IMR-90 (cell line): ENCODE measurements around the gene USP17L20. TPM values are rescaled to one million over a fixed set of nuclear protein-coding genes. Genes with fewer than 3 reads are reported as not detected.
"Not testable (repeated sequence)": the region's sequence is repeated elsewhere in the genome, so short reads cannot be mapped to it uniquely, and the experiment has no call there.

Source experiments
- ATAC-seq: fragments of 200-7000 bp; cut with Tn5 transposase; 2 replicates; pipeline ENCODE4 v1.9.1; 2020; ENCODE audit warnings: low read depth, mild to moderate bottlenecking, moderate library complexity
- BruUV-seq: library from RNA; stranded (reverse); fragments of 400-500 nt; replicated peaks from 2 replicates; lab custom pipeline; 2021; lab: Mats Ljungman, UMichigan
- CTCF ChIA-PET: fragments of 300-600 bp; formaldehyde crosslinking; extraction: SDS; loops from one replicate; lab custom pipeline; 2021; ENCODE audit warnings: antibody characterized with exemption; lab: Yijun Ruan, JAX
- POLR2A ChIA-PET: fragments of 300-600 bp; sonication (Branson Sonifier 250); formaldehyde crosslinking; loops from one replicate; lab custom pipeline; 2022; ENCODE audit warnings: antibody characterized with exemption; ENCODE audit not compliant: unreplicated experiment; lab: Charles Lee
- DNase-seq: peaks from one replicate; pipeline ENCODE4 v3.0.0; 2013
- H2AFZ ChIP-seq: replicated peaks from 2 replicates; pipeline ENCODE3; 2013; ENCODE audit warnings: low read length, mild to moderate bottlenecking; ENCODE audit not compliant: poor library complexity
- H2AK5ac ChIP-seq: 2 replicates; pipeline ENCODE4 v1.6.1; 2013; ENCODE audit warnings: low read depth, low read length, inconsistent platforms
- H2AK9ac ChIP-seq: replicated peaks from 2 replicates; pipeline ENCODE3; 2013; ENCODE audit warnings: mild to moderate bottlenecking, low read depth, low read length, moderate library complexity; ENCODE audit not compliant: poor library complexity
- H2BK120ac ChIP-seq: 2 replicates; pipeline ENCODE4 v1.6.1; 2013; ENCODE audit warnings: low read depth, low read length, inconsistent platforms
- H2BK15ac ChIP-seq: 3 replicates; pipeline ENCODE4 v1.6.1; 2013; ENCODE audit warnings: low read depth, low read length, inconsistent platforms
- H2BK20ac ChIP-seq: 2 replicates; pipeline ENCODE4 v1.6.1; 2013; ENCODE audit warnings: low read depth, mild to moderate bottlenecking, inconsistent platforms, low read length, moderate library complexity
- H2BK5ac ChIP-seq: 2 replicates; pipeline ENCODE4 v1.6.1; 2013; ENCODE audit warnings: mild to moderate bottlenecking, low read depth, low read length, inconsistent platforms; ENCODE audit not compliant: poor library complexity, severe bottlenecking
- H3K14ac ChIP-seq: replicated peaks from 2 replicates; pipeline ENCODE4 v1.6.1; 2013; ENCODE audit warnings: low read depth, low read length, inconsistent platforms
- H3K18ac ChIP-seq: 2 replicates; pipeline ENCODE4 v1.6.1; 2013; ENCODE audit warnings: low read depth, low read length, control low read depth
- H3K23ac ChIP-seq: 2 replicates; pipeline ENCODE4 v1.6.1; 2013; ENCODE audit warnings: low read depth, low read length, inconsistent platforms
- H3K27ac ChIP-seq: 2 replicates; pipeline ENCODE4 v1.5.1; 2013; ENCODE audit warnings: mild to moderate bottlenecking, control low read depth, low read length; ENCODE audit not compliant: insufficient read depth
- H3K27me3 ChIP-seq: 2 replicates; pipeline ENCODE4 v1.6.1; 2013; ENCODE audit warnings: low read length; ENCODE audit not compliant: control insufficient read depth, insufficient read depth
- H3K36me3 ChIP-seq: 2 replicates; pipeline ENCODE4 v1.6.1; 2013; ENCODE audit warnings: low read length, mixed read lengths; ENCODE audit not compliant: control insufficient read depth, insufficient read depth
- H3K4ac ChIP-seq: 2 replicates; pipeline ENCODE4 v1.6.1; 2013; ENCODE audit warnings: low read depth, low read length, inconsistent platforms
- H3K4me1 ChIP-seq: 2 replicates; pipeline ENCODE4 v1.6.1; 2013; ENCODE audit warnings: low read length, mixed read lengths; ENCODE audit not compliant: control insufficient read depth, insufficient read depth
- H3K4me2 ChIP-seq: 2 replicates; pipeline ENCODE4 v1.6.1; 2013; ENCODE audit warnings: low read depth, mild to moderate bottlenecking, control low read depth, low read length, moderate library complexity
- H3K4me3 ChIP-seq: 2 replicates; pipeline ENCODE4 v1.5.1; 2013; ENCODE audit warnings: low read depth, mild to moderate bottlenecking, control low read depth, low read length, moderate library complexity; ENCODE audit not compliant: insufficient read depth
- H3K56ac ChIP-seq: 2 replicates; pipeline ENCODE4 v1.6.1; 2013; ENCODE audit warnings: low read length, inconsistent platforms; ENCODE audit not compliant: insufficient read depth; ENCODE audit errors: extremely low read depth
- H3K79me1 ChIP-seq, 2 experiments: 2 replicates each; pipeline ENCODE4 v1.6.1; 2013; ENCODE audit warnings: low read length in 2 of 2, inconsistent platforms in 1 of 2, low read depth in 1 of 2
- H3K9ac ChIP-seq: 2 replicates; pipeline ENCODE4 v1.6.1; 2013; ENCODE audit warnings: low read depth, low read length, control low read depth
- H3K9me1 ChIP-seq: 2 replicates; pipeline ENCODE4 v1.6.1; 2013; ENCODE audit warnings: low read length, inconsistent platforms; ENCODE audit not compliant: insufficient read depth
- H3K9me3 ChIP-seq: 2 replicates; pipeline ENCODE4 v1.6.1; 2013; ENCODE audit warnings: low read length; ENCODE audit not compliant: control insufficient read depth, insufficient read depth
- H4K20me1 ChIP-seq: 2 replicates; pipeline ENCODE4 v1.6.1; 2013; ENCODE audit warnings: low read length, inconsistent platforms; ENCODE audit not compliant: insufficient read depth
- H4K5ac ChIP-seq: 2 replicates; pipeline ENCODE4 v1.6.1; 2013; ENCODE audit warnings: mild to moderate bottlenecking, low read depth, low read length, control low read depth
- H4K8ac ChIP-seq, 2 experiments: 2 replicates each; pipeline ENCODE4 v1.6.1; 2013; ENCODE audit warnings: low read depth in 2 of 2, low read length in 2 of 2, control low read depth in 1 of 2, inconsistent platforms in 1 of 2
- H4K91ac ChIP-seq: 2 replicates; pipeline ENCODE4 v1.6.1; 2013; ENCODE audit warnings: low read depth, low read length, inconsistent platforms; ENCODE audit not compliant: insufficient read depth
- WGBS, 2 experiments: methylation state at CpG; one replicate each; pipeline versions ENCODE4 v1.1.5 to v1.1.7; 2013; ENCODE audit warnings: missing lambda C conversion rate in 2 of 2; ENCODE audit not compliant: insufficient read length in 1 of 2; ENCODE audit errors: extremely low coverage in 2 of 2; 5-methylcytosine and 5-hydroxymethylcytosine counted together
- dilution Hi-C: fragments of 300-500 bp; cut with HindIII; formaldehyde crosslinking; loops from one replicate; pipeline ENCODE4 v1.14.3; 2018; ENCODE audit warnings: low sequenced_read_pairs; ENCODE audit not compliant: unreplicated experiment
- in situ Hi-C: fragments of 300-500 bp; cut with MboI; formaldehyde crosslinking; loops from 3 replicates; pipeline ENCODE4 v1.14.3; 2019; ENCODE audit warnings: low sequenced_read_pairs, inconsistent platforms, mixed read lengths
- intact Hi-C: fragments of 100-400 bp; cut with micrococcal nuclease; formaldehyde crosslinking; loops from 2 replicates; pipeline ENCODE4 v1.10.0; 2022
- polyA plus RNA-seq, 3 experiments: library from polyadenylated mRNA; depleted of rRNA; stranded (reverse); fragments of >200 nt; gene quantifications; 2 replicates each; pipeline ENCODE4 v1.2.3, GENCODE V29; 2012; ENCODE audit warnings: low replicate concordance in 1 of 3
- total RNA-seq: library from RNA; depleted of rRNA; stranded (reverse); fragments of >200 nt; gene quantifications from 2 replicates; pipeline ENCODE4 v1.2.3, GENCODE V29; 2012

Gene USP17L20
- total and polyA plus RNA-seq, 2 of the 4 experiments (the other 2 are of a cell fraction): not detected

DNA sequence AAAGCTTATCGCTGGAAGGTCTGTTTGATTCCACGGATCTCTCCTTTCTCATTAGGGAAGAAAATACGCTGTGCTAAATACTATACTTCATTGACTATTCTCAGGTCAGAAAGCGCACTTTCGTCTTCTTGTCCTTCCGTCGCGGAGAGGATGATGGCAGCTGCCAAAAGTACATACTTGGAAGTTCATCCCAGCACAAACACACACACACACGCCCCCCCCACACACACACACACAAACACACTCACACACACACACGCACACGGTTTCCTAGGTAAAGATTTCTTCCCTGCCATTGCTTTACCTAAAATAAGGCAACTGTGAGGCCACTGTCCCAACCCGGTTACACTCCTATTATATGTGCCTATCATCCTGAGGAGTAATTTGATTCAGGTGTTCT, 19.5 kb upstream of the USP17L20 start:
- H2BK120ac ChIP-seq, H2BK5ac ChIP-seq, H3K14ac ChIP-seq, H4K5ac ChIP-seq, CTCF ChIA-PET, H3K9me1 ChIP-seq, H3K27ac ChIP-seq, H3K36me3 ChIP-seq, H3K4me2 ChIP-seq, H4K8ac ChIP-seq, H2BK15ac ChIP-seq, BruUV-seq, POLR2A ChIA-PET, in situ Hi-C loops, H3K18ac ChIP-seq, H4K20me1 ChIP-seq, H3K23ac ChIP-seq, H3K27me3 ChIP-seq, H3K4ac ChIP-seq, dilution Hi-C loops, H3K9ac ChIP-seq, H3K4me3 ChIP-seq, H3K79me1 ChIP-seq, ATAC-seq, H3K56ac ChIP-seq, H3K9me3 ChIP-seq, H3K4me1 ChIP-seq, H2BK20ac ChIP-seq, H2AK9ac ChIP-seq, H4K91ac ChIP-seq, H2AK5ac ChIP-seq, H2AFZ ChIP-seq, intact Hi-C loops: not testable (repeated sequence)
- WGBS, 2 experiments: no CpG with 5 or more reads among the region's 12 CpGs
- DNase-seq: peak; percentile 0

GRCh38 chr4:9243579-9243978, 14.3 kb upstream of the USP17L20 start, which contains the start of gene USP17L17:
TSS of gene USP17L17 (plus strand) at chr4:9243879. CDS start at chr4:9243879, 0 bp downstream.
- H4K91ac ChIP-seq, H3K9me3 ChIP-seq, H3K79me1 ChIP-seq, H2AFZ ChIP-seq, POLR2A ChIA-PET, H2BK120ac ChIP-seq, H3K18ac ChIP-seq, CTCF ChIA-PET, H3K56ac ChIP-seq, H2AK5ac ChIP-seq, H2AK9ac ChIP-seq, BruUV-seq, H3K4me1 ChIP-seq, H2BK20ac ChIP-seq, ATAC-seq, H3K36me3 ChIP-seq, H4K20me1 ChIP-seq, dilution Hi-C loops, H3K27ac ChIP-seq, H3K9ac ChIP-seq, DNase-seq, H2BK5ac ChIP-seq, H3K27me3 ChIP-seq, intact Hi-C loops, H3K14ac ChIP-seq, H3K23ac ChIP-seq, H3K4me2 ChIP-seq, H4K5ac ChIP-seq, H3K4ac ChIP-seq, H3K9me1 ChIP-seq, H4K8ac ChIP-seq, H2BK15ac ChIP-seq, in situ Hi-C loops, H3K4me3 ChIP-seq: not testable (repeated sequence)
- no CpG with 5 or more reads among the region's 14 CpGs for WGBS, 2 experiments
